ENCODE data around the gene CORIN.

- TF ChIP-seq, protein P1, sequence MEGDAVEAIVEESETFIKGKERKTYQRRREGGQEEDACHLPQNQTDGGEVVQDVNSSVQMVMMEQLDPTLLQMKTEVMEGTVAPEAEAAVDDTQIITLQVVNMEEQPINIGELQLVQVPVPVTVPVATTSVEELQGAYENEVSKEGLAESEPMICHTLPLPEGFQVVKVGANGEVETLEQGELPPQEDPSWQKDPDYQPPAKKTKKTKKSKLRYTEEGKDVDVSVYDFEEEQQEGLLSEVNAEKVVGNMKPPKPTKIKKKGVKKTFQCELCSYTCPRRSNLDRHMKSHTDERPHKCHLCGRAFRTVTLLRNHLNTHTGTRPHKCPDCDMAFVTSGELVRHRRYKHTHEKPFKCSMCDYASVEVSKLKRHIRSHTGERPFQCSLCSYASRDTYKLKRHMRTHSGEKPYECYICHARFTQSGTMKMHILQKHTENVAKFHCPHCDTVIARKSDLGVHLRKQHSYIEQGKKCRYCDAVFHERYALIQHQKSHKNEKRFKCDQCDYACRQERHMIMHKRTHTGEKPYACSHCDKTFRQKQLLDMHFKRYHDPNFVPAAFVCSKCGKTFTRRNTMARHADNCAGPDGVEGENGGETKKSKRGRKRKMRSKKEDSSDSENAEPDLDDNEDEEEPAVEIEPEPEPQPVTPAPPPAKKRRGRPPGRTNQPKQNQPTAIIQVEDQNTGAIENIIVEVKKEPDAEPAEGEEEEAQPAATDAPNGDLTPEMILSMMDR (IDR thresholded peaks at IDR 0.05; ENCODE audit: low read depth, low read length) = no peak
- no peak for TF ChIP-seq EZH2phosphoT487 (IDR thresholded peaks at IDR 0.05; ENCODE audit: low read depth)
These were observed 118.3 kb downstream of the CORIN start for GRCh38 chr4:47719576-47719975.
